Activated CD4-positive, alpha-beta memory T cell treated with anti-CD3 and anti-CD28 coated beads, Interleukin-2, amount 10 ng/mL, durations not matched to agents 7 days and 5 days (primary cell): ENCODE data around the gene TNS4. TPM values are rescaled to one million over a fixed set of nuclear protein-coding genes. Genes with fewer than 3 reads are reported as not detected.

Experiments
- CTCF ChIA-PET: fragments of 350-600 bp; sonication (Branson Sonifier 250); formaldehyde crosslinking; loops from one replicate; lab custom pipeline; 2021; ENCODE audit warnings: antibody characterized with exemption, inconsistent platforms; lab: Charles Lee
- POLR2A ChIA-PET: fragments of 350-600 bp; sonication (Branson Sonifier 250); formaldehyde crosslinking; loops from one replicate; lab custom pipeline; 2021; ENCODE audit warnings: antibody characterized with exemption; lab: Charles Lee
- DNase-seq: peaks from one replicate; pipeline ENCODE4 v3.0.0-alpha.2; 2020
- H3K27ac Mint-ChIP-seq: one replicate; pipeline ENCODE4 v1.8.0; 2021; ENCODE audit warnings: mild to moderate bottlenecking, mixed read lengths
- H3K27me3 Mint-ChIP-seq: one replicate; pipeline ENCODE4 v1.8.0; 2021; ENCODE audit warnings: mixed read lengths
- H3K36me3 Mint-ChIP-seq: one replicate; pipeline ENCODE4 v1.8.0; 2021; ENCODE audit warnings: low read depth, mixed read lengths
- H3K4me1 Mint-ChIP-seq: one replicate; pipeline ENCODE4 v1.8.0; 2021; ENCODE audit warnings: mixed read lengths
- H3K4me3 Mint-ChIP-seq: one replicate; pipeline ENCODE4 v1.8.0; 2021; ENCODE audit warnings: mild to moderate bottlenecking, mixed read lengths
- H3K9me3 Mint-ChIP-seq: one replicate; pipeline ENCODE4 v1.8.0; 2021; ENCODE audit warnings: mixed read lengths
- total RNA-seq, 2 experiments: library from RNA; stranded (reverse); gene quantifications; one replicate each; pipeline ENCODE4 v1.2.3, GENCODE V29; 2021

TNS4 gene
- total RNA-seq, 2 experiments from 2014 or later, result 9.5 to 12.7 TPM

DNA sequence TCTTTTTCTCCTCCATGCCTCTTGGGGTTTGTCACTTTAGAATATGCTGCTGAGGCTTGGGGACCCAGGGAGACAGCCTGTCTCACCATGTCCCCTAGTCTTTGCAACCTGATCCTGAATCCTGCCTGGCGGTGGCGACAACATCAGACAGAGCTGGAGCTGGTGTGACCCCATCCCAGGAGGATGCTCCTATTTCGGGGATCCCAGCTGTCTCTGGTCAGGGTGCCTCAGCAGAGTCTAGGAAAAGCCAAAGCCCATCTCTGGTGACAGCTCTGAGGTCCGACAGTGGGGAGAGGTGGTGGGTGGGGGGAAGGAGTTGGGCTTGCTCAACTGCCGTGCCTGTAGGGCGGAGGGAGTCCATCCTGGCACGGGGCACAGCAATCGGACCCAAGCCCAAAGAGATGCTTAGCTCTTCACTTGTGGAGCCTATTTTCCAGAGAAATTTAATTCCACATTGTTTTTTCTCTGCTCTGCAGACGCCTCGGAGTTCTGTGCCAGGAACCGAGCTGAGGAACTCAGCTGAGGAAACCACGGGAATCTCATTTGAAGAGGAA is 10.3 kb upstream of the TNS4 start:
- Mint-ChIP-seq H3K27ac (no peak overlapping the region), H3K36me3 (peaks cover 11% of the 10 kb centered on the region), H3K4me1 (peaks cover 36% of the 10 kb centered on the region), H3K27me3 (peaks cover 6% of the 10 kb centered on the region), H3K4me3 (no peak overlapping the region), H3K9me3 (peaks cover 7% of the 10 kb centered on the region)
- POLR2A ChIA-PET, result interaction anchor here (1.1 to 2.7 kb wide), 2 partner anchors 31 to 48 kb away, joined by 3 to 10 read pairs; no protein-coding TSS in a partner anchor
- CTCF ChIA-PET, result no interaction called here
- DNase-seq, result no peak

DNA sequence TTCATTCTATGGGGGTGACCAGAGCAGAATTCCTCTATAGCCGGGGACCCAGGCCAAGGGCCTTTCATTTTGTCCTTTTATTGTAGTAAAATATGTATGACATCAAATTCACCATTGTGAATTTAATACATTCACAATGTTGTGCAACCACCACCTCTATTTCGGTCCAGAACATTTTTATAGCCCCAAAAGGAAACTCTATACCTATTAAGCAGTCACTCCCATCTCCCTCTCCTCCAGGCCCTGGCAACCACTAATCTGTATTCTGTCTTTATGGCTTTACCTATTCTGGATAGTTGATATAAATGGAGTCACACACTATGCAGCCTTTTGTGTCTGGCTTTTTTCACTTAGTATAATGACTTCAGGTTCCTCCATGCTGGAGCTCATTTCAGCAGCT is 9.7 kb upstream of the TNS4 start:
- ChIA-PET CTCF (interaction anchor here (1.3 kb wide), 1 partner anchor 12 kb away, joined by 4 read pairs; no protein-coding TSS in a partner anchor), POLR2A (interaction anchor here (1.1 to 2.7 kb wide), 2 partner anchors 31 to 48 kb away, joined by 3 to 10 read pairs; no protein-coding TSS in a partner anchor)
- Mint-ChIP-seq H3K4me3 (no peak overlapping the region), H3K9me3 (peaks cover 7% of the 10 kb centered on the region), H3K36me3 (peaks cover 11% of the 10 kb centered on the region), H3K27me3 (peaks cover 8% of the 10 kb centered on the region), H3K4me1 (peaks cover 33% of the 10 kb centered on the region), H3K27ac (no peak overlapping the region)
- no peak for DNase-seq

DNA sequence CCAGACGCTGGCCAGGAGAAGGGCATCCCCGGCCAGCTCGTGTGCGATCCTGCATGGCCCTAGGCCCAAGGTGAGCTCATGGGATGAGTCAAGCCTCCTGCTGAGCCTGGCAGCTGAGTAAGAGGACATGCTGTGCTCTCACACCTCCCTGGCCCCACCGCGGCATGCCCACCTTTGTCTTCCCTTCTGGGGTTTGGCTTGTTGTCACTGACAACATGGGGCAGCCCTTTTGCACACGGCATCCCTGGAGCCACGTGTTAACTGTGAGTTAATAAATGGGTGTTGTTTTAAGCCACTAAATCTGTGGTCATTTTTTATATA is 8.9 kb upstream of the TNS4 start:
- Mint-ChIP-seq H3K9me3 (peaks cover 7% of the 10 kb centered on the region), H3K27me3 (peaks cover 9% of the 10 kb centered on the region), H3K36me3 (peaks cover 11% of the 10 kb centered on the region), H3K27ac (no peak overlapping the region), H3K4me3 (no peak overlapping the region), H3K4me1 (peaks cover 27% of the 10 kb centered on the region)
- ChIA-PET CTCF (interaction anchor here (1.3 kb wide), 1 partner anchor 11 kb away, joined by 4 read pairs; no protein-coding TSS in a partner anchor), POLR2A (interaction anchor here (2.7 kb wide), 1 partner anchor 30 kb away, joined by 10 read pairs; no protein-coding TSS in a partner anchor)
- DNase-seq, result no peak

- Mint-ChIP-seq H3K9me3 (peaks cover 7% of the 10 kb centered on the region), H3K36me3 (peaks cover 11% of the 10 kb centered on the region), H3K27ac (no peak overlapping the region), H3K27me3 (peaks cover 9% of the 10 kb centered on the region), H3K4me3 (no peak overlapping the region), H3K4me1 (peaks cover 23% of the 10 kb centered on the region)
- ChIA-PET POLR2A (interaction anchor here (2.7 kb wide), 1 partner anchor 29 kb away, joined by 10 read pairs; no protein-coding TSS in a partner anchor), CTCF (interaction anchor here (1.3 kb wide), 1 partner anchor 11 kb away, joined by 4 read pairs; no protein-coding TSS in a partner anchor)
- DNase-seq, result no peak
Measured at GRCh38 chr17:40509626-40510327, 8.4 kb upstream of the TNS4 start.

DNA sequence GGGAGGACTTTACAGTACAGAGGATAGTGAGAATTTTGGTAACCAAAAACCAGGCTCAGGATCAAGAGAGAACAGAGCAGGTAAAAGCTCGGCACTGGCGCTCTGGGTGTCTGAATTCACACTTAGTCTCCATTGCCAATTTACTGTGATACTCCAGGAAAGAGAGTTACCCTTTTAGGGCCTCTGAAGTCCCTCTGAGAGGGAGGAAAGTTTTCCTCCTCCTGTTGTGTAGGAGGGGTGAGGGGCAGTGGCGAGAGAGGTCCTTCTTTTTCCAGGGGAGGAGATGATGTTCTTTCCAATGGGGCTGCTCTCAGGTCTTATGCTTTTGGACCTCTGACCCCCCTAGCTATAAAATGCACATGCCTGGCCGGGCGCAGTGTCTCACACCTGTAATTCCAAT is 5.4 kb upstream of the TNS4 start:
- no peak for DNase-seq
- CTCF ChIA-PET, result interaction anchor here (3.1 kb wide), 1 partner anchor 31 kb away, joined by 11 read pairs; no protein-coding TSS in a partner anchor
- Mint-ChIP-seq H3K9me3 (no peaks in the 10 kb centered on the region), H3K4me1 (peaks cover 7% of the 10 kb centered on the region), H3K27me3 (peaks cover 10% of the 10 kb centered on the region), H3K27ac (no peak overlapping the region), H3K36me3 (no peaks in the 10 kb centered on the region), H3K4me3 (no peak overlapping the region)
- POLR2A ChIA-PET, result interaction anchor here (1.3 kb wide), 1 partner anchor 9 kb away, joined by 4 read pairs; no protein-coding TSS in a partner anchor

DNA sequence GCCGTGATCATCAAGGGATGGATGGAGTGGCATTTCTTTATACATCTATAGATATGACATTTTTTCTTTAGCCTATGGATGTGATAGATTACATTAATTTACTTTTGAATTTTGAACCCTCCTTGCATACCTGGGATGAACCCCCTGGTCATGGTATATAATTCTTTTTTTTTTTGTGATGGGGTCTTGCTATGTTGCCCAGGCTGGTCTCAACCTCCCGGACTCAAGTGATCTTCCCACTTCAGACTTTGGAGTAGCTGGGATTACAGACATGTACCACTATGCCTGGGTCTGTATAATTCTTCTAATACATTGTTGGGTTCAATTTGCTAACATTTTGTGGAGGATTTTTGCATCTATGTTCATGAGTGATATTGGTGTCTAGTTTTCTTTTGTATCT is 1.7 kb upstream of the TNS4 start:
- H3K4me1 Mint-ChIP-seq, result peaks cover 7% of the 10 kb centered on the region
- CTCF ChIA-PET, result no interaction called here
- H3K36me3 Mint-ChIP-seq, result no peaks in the 10 kb centered on the region
- H3K4me3 Mint-ChIP-seq, result no peak overlapping the region
- no peaks in the 10 kb centered on the region for H3K9me3 Mint-ChIP-seq
- H3K27ac Mint-ChIP-seq, result no peak overlapping the region
- POLR2A ChIA-PET, result no interaction called here
- peaks cover 12% of the 10 kb centered on the region for H3K27me3 Mint-ChIP-seq
- no peak for DNase-seq

DNA sequence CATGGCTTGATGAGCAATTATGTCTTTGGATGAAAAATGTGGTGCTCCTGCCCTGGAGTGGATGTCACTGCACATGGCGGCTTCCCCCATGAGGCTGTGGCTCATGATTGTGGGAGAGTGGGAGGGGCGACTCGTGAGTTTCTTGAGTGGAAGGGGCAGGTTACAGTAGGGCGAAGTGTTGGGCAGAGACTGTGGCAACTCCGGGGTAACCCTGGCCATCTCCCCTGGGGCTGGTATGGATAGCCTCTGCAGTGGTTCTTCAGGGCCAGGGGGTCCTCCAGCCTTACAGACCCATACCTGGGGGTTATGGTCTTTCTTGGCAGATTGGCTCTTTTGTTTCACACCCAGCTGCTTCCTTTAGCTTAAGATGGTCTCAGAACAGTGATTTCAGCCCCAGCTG is 1.3 kb upstream of the TNS4 start:
- peaks cover 7% of the 10 kb centered on the region for H3K4me1 Mint-ChIP-seq
- DNase-seq, result no peak
- H3K27me3 Mint-ChIP-seq, result peaks cover 12% of the 10 kb centered on the region
- H3K27ac Mint-ChIP-seq, result no peak overlapping the region
- POLR2A ChIA-PET, result interaction anchor here (1.3 kb wide), 1 partner anchor 10 kb away, joined by 4 read pairs; no protein-coding TSS in a partner anchor
- H3K4me3 Mint-ChIP-seq, result no peak overlapping the region
- CTCF ChIA-PET, result interaction anchor here (1.5 kb wide), 1 partner anchor 26 kb away, joined by 5 read pairs; no protein-coding TSS in a partner anchor
- H3K9me3 Mint-ChIP-seq, result no peaks in the 10 kb centered on the region
- no peaks in the 10 kb centered on the region for H3K36me3 Mint-ChIP-seq

GRCh38 chr17:40500709-40501108 is 714 bp downstream of the TNS4 start:
- no peak overlapping the region for H3K4me3 Mint-ChIP-seq
- H3K9me3 Mint-ChIP-seq, result no peaks in the 10 kb centered on the region
- peaks cover 14% of the 10 kb centered on the region for H3K27me3 Mint-ChIP-seq
- no peaks in the 10 kb centered on the region for H3K36me3 Mint-ChIP-seq
- peaks cover 2% of the 10 kb centered on the region for H3K4me1 Mint-ChIP-seq
- H3K27ac Mint-ChIP-seq, result no peak overlapping the region
- CTCF ChIA-PET, result interaction anchor here (0.6 to 1.5 kb wide), 2 partner anchors 29 to 30 kb away, joined by 3 read pairs; no protein-coding TSS in a partner anchor
- no peak for DNase-seq
- POLR2A ChIA-PET, result interaction anchor here (1.3 to 1.7 kb wide), 2 partner anchors 15 to 32 kb away, joined by 3 to 5 read pairs; no protein-coding TSS in a partner anchor

DNA sequence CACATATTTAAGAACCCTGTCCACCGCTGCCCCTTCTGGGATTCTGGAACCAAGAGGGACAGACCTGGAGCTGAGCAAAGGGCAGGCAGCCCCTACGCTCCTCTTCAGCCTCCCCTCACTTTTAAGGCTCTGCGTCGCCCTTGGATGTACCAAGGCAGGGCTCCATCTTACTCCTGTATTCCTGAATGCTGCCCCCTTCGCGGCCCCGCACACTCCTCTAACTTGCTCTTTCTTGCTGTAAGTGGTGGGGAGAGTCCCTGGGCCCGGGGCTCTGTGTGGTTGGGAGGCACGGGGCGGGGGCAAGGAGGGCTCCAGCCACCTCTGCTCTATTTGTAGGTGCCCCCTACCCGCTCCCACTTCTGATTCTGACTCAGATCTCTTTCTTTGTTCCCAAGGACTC is 1.2 kb downstream of the TNS4 start:
- ChIA-PET POLR2A (interaction anchor here (1.3 kb wide), 1 partner anchor 15 kb away, joined by 3 read pairs; no protein-coding TSS in a partner anchor), CTCF (interaction anchor here (0.6 to 1.5 kb wide), 4 partner anchors 29 to 1302 kb away, joined by 3 to 4 read pairs (median 3); no protein-coding TSS in a partner anchor)
- Mint-ChIP-seq H3K9me3 (no peaks in the 10 kb centered on the region), H3K36me3 (no peaks in the 10 kb centered on the region), H3K27me3 (peaks cover 14% of the 10 kb centered on the region), H3K27ac (no peak overlapping the region), H3K4me1 (peaks cover under 1% of the 10 kb centered on the region), H3K4me3 (no peak overlapping the region)
- no peak for DNase-seq

- H3K4me1 Mint-ChIP-seq, result no peaks in the 10 kb centered on the region
- no peak for DNase-seq
- CTCF ChIA-PET, result interaction anchor here (0.6 to 1.5 kb wide), 6 partner anchors 11 to 1303 kb away, joined by 3 to 5 read pairs (median 4); no protein-coding TSS in a partner anchor
- no peaks in the 10 kb centered on the region for H3K36me3 Mint-ChIP-seq
- H3K27me3 Mint-ChIP-seq, result peaks cover 16% of the 10 kb centered on the region
- POLR2A ChIA-PET, result no interaction called here
- no peak overlapping the region for H3K4me3 Mint-ChIP-seq
- H3K27ac Mint-ChIP-seq, result no peak overlapping the region
- H3K9me3 Mint-ChIP-seq, result no peaks in the 10 kb centered on the region
Measured at GRCh38 chr17:40499551-40500189, 1.8 kb downstream of the TNS4 start.

DNA sequence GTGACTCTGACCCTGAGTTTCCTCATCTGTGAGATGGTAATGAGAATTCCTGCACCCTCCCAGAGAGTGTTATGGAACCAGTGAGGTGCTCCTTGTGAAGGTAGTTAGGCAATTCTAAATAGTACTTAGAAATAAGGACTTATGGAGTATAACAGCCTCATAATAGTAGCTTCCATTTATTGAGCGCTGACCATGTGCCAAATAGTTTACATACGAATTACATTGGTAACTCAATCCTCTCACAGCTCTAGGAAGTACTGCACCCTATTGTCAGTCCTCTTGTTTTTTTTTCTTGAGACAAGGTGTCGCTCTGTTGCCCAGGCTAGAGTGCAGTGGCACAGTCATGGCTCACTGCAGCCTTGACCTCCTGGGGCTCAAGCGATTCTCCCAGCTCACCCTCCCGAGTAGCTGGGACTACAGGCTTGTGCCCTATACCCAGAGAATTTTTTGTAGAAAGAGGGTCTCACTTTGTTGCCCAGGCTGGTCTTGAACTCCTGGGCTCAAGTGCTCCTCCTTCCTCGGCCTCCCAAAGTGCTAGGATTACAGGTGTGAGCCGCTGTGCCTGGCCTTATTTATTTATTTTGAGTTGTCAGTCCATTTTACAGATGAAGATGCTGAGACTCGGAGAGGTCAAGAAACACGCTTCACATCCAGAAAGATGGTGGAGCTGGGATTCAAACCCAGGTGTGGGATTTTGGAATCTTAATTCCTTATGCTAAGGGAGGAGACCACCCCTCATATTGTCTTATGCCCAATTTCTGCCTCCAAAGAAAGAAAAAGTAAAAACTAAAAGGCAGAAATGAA is 2.9 kb downstream of the TNS4 start:
- H3K4me3 Mint-ChIP-seq, result no peak overlapping the region
- no peaks in the 10 kb centered on the region for H3K9me3 Mint-ChIP-seq
- H3K36me3 Mint-ChIP-seq, result no peaks in the 10 kb centered on the region
- DNase-seq, result no peak
- peaks cover 16% of the 10 kb centered on the region for H3K27me3 Mint-ChIP-seq
- H3K27ac Mint-ChIP-seq, result no peak overlapping the region
- CTCF ChIA-PET, result interaction anchor here (0.6 to 2.1 kb wide), 4 partner anchors 12 to 326 kb away, joined by 3 to 6 read pairs (median 4); no protein-coding TSS in a partner anchor
- POLR2A ChIA-PET, result interaction anchor here (0.9 to 1.9 kb wide), 3 partner anchors 9 to 22 kb away, joined by 4 to 12 read pairs (median 7); no protein-coding TSS in a partner anchor
- no peaks in the 10 kb centered on the region for H3K4me1 Mint-ChIP-seq

DNA sequence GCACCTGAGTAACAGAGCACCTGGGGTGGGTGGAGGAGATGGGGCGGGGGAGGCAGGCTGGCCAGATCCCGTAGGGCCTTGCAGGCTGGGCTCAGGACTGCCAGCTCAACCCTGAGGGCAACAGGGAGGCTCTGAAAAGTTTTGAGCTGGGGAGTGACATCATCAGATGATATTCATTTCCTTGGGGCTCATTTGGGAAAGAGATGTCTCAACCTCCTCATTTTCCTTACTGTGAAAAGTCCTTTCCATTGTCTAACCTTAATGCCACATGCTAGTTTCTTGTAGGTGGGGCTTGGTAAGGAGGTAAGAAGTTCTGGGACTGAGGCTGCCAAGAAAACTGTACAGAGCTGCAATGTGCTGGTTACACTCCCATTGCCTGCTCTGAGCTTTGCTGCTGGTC is 3.7 kb downstream of the TNS4 start:
- CTCF ChIA-PET, result interaction anchor here (1.6 to 2.1 kb wide), 2 partner anchors 22 to 37 kb away, joined by 5 to 6 read pairs; no protein-coding TSS in a partner anchor
- no peak overlapping the region for H3K27ac Mint-ChIP-seq
- H3K9me3 Mint-ChIP-seq, result no peaks in the 10 kb centered on the region
- POLR2A ChIA-PET, result interaction anchor here (0.9 to 1.9 kb wide), 3 partner anchors 9 to 22 kb away, joined by 4 to 12 read pairs (median 7); no protein-coding TSS in a partner anchor
- no peak for DNase-seq
- H3K27me3 Mint-ChIP-seq, result peaks cover 16% of the 10 kb centered on the region
- no peak overlapping the region for H3K4me3 Mint-ChIP-seq
- no peaks in the 10 kb centered on the region for H3K4me1 Mint-ChIP-seq
- H3K36me3 Mint-ChIP-seq, result no peaks in the 10 kb centered on the region
